GM23338 (cell line): ENCODE results near the gene CERS5. TPM values are rescaled to one million over a fixed set of nuclear protein-coding genes. Genes with fewer than 3 reads are reported as not detected.
A peak's percentile ranks its signal among the peaks of the same experiment; 100 is the strongest.

ENCODE experiments used
- ATAC-seq: fragments of 200-7000 bp; cut with Tn5 transposase; 3 replicates; pipeline ENCODE4 v1.9.1; 2020
- DNase-seq: peaks from one replicate; pipeline ENCODE4 v3.0.0-alpha.2; 2015; ENCODE audit warnings: low spot score
- H2AFZ ChIP-seq: fragments of 200-600 bp; sonication (generic); 2 replicates; pipeline ENCODE4 v1.8.0; 2016; ENCODE audit warnings: antibody characterized with exemption, mild to moderate bottlenecking, moderate library complexity
- H3F3A ChIP-seq: fragments of 200-600 bp; sonication (generic); replicated peaks from 2 replicates; pipeline ENCODE4 v1.8.0; 2017; ENCODE audit warnings: antibody characterized with exemption, mixed run types, low read depth
- H3K27ac ChIP-seq: fragments of 200-600 bp; sonication (generic); 2 replicates; pipeline ENCODE4 v1.6.1; 2016; ENCODE audit warnings: low read depth
- H3K27me3 ChIP-seq: fragments of 200-600 bp; sonication (generic); 2 replicates; pipeline ENCODE4 v1.8.0; 2016; ENCODE audit warnings: mild to moderate bottlenecking, mixed run types, moderate library complexity; ENCODE audit not compliant: insufficient read depth
- H3K36me3 ChIP-seq: fragments of 200-600 bp; sonication (generic); 2 replicates; pipeline ENCODE4 v1.8.0; 2016; ENCODE audit warnings: mild to moderate bottlenecking; ENCODE audit not compliant: insufficient read depth
- H3K4me1 ChIP-seq: fragments of 200-600 bp; sonication (generic); 2 replicates; pipeline ENCODE4 v1.8.0; 2016; ENCODE audit warnings: mild to moderate bottlenecking, moderate library complexity; ENCODE audit not compliant: insufficient read depth
- H3K4me2 ChIP-seq: fragments of 200-600 bp; sonication (generic); 2 replicates; pipeline ENCODE4 v1.7.1; 2017; ENCODE audit warnings: mixed run types
- H3K4me3 ChIP-seq: fragments of 200-600 bp; sonication (generic); 2 replicates; pipeline ENCODE4 v1.6.1; 2016; ENCODE audit warnings: mixed run types
- H3K79me2 ChIP-seq: fragments of 200-600 bp; sonication (generic); replicated peaks from 2 replicates; pipeline ENCODE4 v1.8.0; 2017; ENCODE audit warnings: mild to moderate bottlenecking; ENCODE audit not compliant: insufficient read depth
- H3K9me2 ChIP-seq: fragments of 200-600 bp; sonication (generic); 2 replicates; pipeline ENCODE4 v1.8.0; 2017; ENCODE audit not compliant: insufficient read depth
- H4K20me1 ChIP-seq: fragments of 200-600 bp; sonication (generic); replicated peaks from 2 replicates; pipeline ENCODE4 v1.8.0; 2017; ENCODE audit warnings: mild to moderate bottlenecking; ENCODE audit not compliant: insufficient read depth
- H3K27ac Mint-ChIP-seq: 2 replicates; pipeline ENCODE4 v1.8.0; 2020; ENCODE audit warnings: inconsistent platforms, mild to moderate bottlenecking, moderate library complexity, mixed read lengths
- H3K27me3 Mint-ChIP-seq: 3 replicates; pipeline ENCODE4 v1.8.0; 2022; ENCODE audit warnings: low read depth, mild to moderate bottlenecking, moderate library complexity, mixed read lengths, inconsistent platforms; ENCODE audit not compliant: insufficient read depth, poor library complexity
- H3K36me3 Mint-ChIP-seq: 3 replicates; pipeline ENCODE4 v1.8.0; 2021; ENCODE audit warnings: low read depth, mild to moderate bottlenecking, inconsistent platforms, moderate library complexity, mixed read lengths
- H3K4me1 Mint-ChIP-seq: 3 replicates; pipeline ENCODE4 v1.8.0; 2020; ENCODE audit warnings: mild to moderate bottlenecking, inconsistent platforms, mixed read lengths
- H3K4me3 Mint-ChIP-seq: 3 replicates; pipeline ENCODE4 v1.8.0; 2021; ENCODE audit warnings: moderate library complexity, mild to moderate bottlenecking, inconsistent platforms, mixed read lengths
- H3K9me3 Mint-ChIP-seq: 3 replicates; pipeline ENCODE4 v1.8.0; 2020; ENCODE audit warnings: moderate library complexity, mild to moderate bottlenecking, inconsistent platforms, mixed read lengths
- CREB1 ChIP-seq: fragments of 250-450 bp; sonication (Bioruptor Pico); IDR thresholded peaks from 2 replicates; pipeline ENCODE4 v1.5.0; 2020; ENCODE audit warnings: low read depth, mild to moderate bottlenecking, moderate library complexity
- CTCF ChIP-seq, 2 experiments: fragments of 200-600 bp in 1 of 2; sonication (generic) in 1 of 2; conservative IDR thresholded peaks; 2 replicates each; pipeline versions ENCODE4 v1.5.1 to v1.6.1; 2016 to 2017; ENCODE audit warnings: antibody characterized with exemption in 2 of 2, low read depth in 2 of 2, mild to moderate bottlenecking in 2 of 2, moderate library complexity in 1 of 2
- ETS1 ChIP-seq: IDR thresholded peaks from 2 replicates; pipeline ENCODE4 v1.6.1; 2016; ENCODE audit warnings: antibody characterized with exemption
- EZH2 ChIP-seq: fragments of 200-600 bp; sonication (generic); IDR thresholded peaks from one replicate; pipeline ENCODE4 v1.8.0; 2017; ENCODE audit warnings: antibody characterized with exemption, mild to moderate bottlenecking, low read depth; ENCODE audit not compliant: unreplicated experiment
- EZH2phosphoT487 ChIP-seq: fragments of 200-600 bp; sonication (generic); IDR thresholded peaks from one replicate; pipeline ENCODE4 v1.8.1; 2018; ENCODE audit warnings: antibody characterized with exemption; ENCODE audit not compliant: unreplicated experiment
- JUNB ChIP-seq: IDR thresholded peaks from one replicate; pipeline ENCODE4 v1.6.1; 2016; ENCODE audit warnings: antibody characterized with exemption; ENCODE audit not compliant: unreplicated experiment
- NANOG ChIP-seq: IDR thresholded peaks from 2 replicates; pipeline ENCODE4 v1.6.1; 2016; ENCODE audit warnings: antibody characterized with exemption, borderline replicate concordance
- POLR2AphosphoS5 ChIP-seq: IDR thresholded peaks from 2 replicates; pipeline ENCODE4 v1.6.1; 2016; ENCODE audit warnings: antibody characterized with exemption, low read depth
- STAT1 ChIP-seq: IDR thresholded peaks from one replicate; pipeline ENCODE4 v1.6.1; 2016; ENCODE audit warnings: antibody characterized with exemption; ENCODE audit not compliant: unreplicated experiment
- ZNF114 ChIP-seq: fragments of 250-450 bp; sonication (Bioruptor Pico); IDR thresholded peaks from 2 replicates; pipeline ENCODE4 v1.5.0; 2020; ENCODE audit warnings: mild to moderate bottlenecking, moderate library complexity
- ZNF462 ChIP-seq: fragments of 250-450 bp; sonication (Bioruptor Pico); IDR thresholded peaks from 2 replicates; pipeline ENCODE4 v1.5.0; 2020; ENCODE audit warnings: mild to moderate bottlenecking, moderate library complexity
- polyA plus RNA-seq: library from polyadenylated mRNA; unstranded; fragments of >200 nt; fragmentation: Nextera tagmentation; extraction: Ambion mirVana; gene quantifications from 2 replicates; pipeline ENCODE4 v1.2.1, GENCODE V29; 2016
- total RNA-seq: library from RNA; depleted of rRNA; stranded (reverse); fragments of >200 nt; shearing (Covaris generic); gene quantifications from 2 replicates; pipeline ENCODE4 v1.2.3, GENCODE V29; 2014

Gene CERS5
- total and polyA plus RNA-seq, 2 experiments from 2014 or later: 42.7 to 56.5 TPM

- Histone ChIP-seq H3K27me3 (no peaks in the 10 kb centered on the region), H3K4me1 (no peaks in the 10 kb centered on the region), H3K4me3 (no peak overlapping the region), H3K9me2 (no peaks in the 10 kb centered on the region), H3K36me3 (peaks cover 7% of the 10 kb centered on the region; the same call in 1 of the 2 replicates), H2AFZ (no peak overlapping the region), H4K20me1 (no peaks in the 10 kb centered on the region), H3K4me2 (no peak overlapping the region), H3K27ac (0 out of 2 replicates have a peak overlapping the region, but pooled peaks have one; percentile 33), H3F3A (no peaks in the 10 kb centered on the region), H3K79me2 (no peaks in the 10 kb centered on the region)
- no peak for TF ChIP-seq CREB1 (CRISPR knock-in tag)
- TF ChIP-seq JUNB: no peak
- H3K4me3 Mint-ChIP-seq: no peak overlapping the region
- no peak for DNase-seq
- no peaks in the 10 kb centered on the region for H3K27me3 Mint-ChIP-seq
- no peak for ATAC-seq
- H3K4me1 Mint-ChIP-seq: peaks cover 5% of the 10 kb centered on the region
- no peak overlapping the region for H3K27ac Mint-ChIP-seq
- H3K36me3 Mint-ChIP-seq: peaks cover 11% of the 10 kb centered on the region
- H3K9me3 Mint-ChIP-seq: no peaks in the 10 kb centered on the region
These were observed 18.9 kb upstream of the CERS5 start for GRCh38 chr12:50185970-50186663.

GRCh38 chr12:50185301-50185895 lies 18.2 kb upstream of the CERS5 start:
- no peak for ATAC-seq
- Histone ChIP-seq H3K4me1 (no peaks in the 10 kb centered on the region), H2AFZ (no peak overlapping the region), H3K36me3 (peaks cover 9% of the 10 kb centered on the region; the same call in 1 of the 2 replicates), H3K27ac (0 out of 2 replicates have a peak overlapping the region, but pooled peaks have one; percentile 33), H3K4me2 (no peak overlapping the region), H3K79me2 (no peaks in the 10 kb centered on the region), H3K4me3 (no peak overlapping the region), H3K27me3 (no peaks in the 10 kb centered on the region), H3F3A (no peaks in the 10 kb centered on the region), H3K9me2 (no peaks in the 10 kb centered on the region), H4K20me1 (no peaks in the 10 kb centered on the region)
- Mint-ChIP-seq H3K4me3 (no peak overlapping the region), H3K27ac (no peak overlapping the region; the same call in 1 of the 2 replicates), H3K9me3 (no peaks in the 10 kb centered on the region), H3K27me3 (no peaks in the 10 kb centered on the region), H3K36me3 (peaks cover 11% of the 10 kb centered on the region), H3K4me1 (peaks cover 5% of the 10 kb centered on the region)
- no peak for DNase-seq
- TF ChIP-seq EZH2: no peak
- no peak for TF ChIP-seq JUNB
- no peak for TF ChIP-seq NANOG
- no peak for TF ChIP-seq EZH2phosphoT487
- no peak for TF ChIP-seq ZNF114 (CRISPR knock-in tag)
- no peak for TF ChIP-seq ZNF462
- no peak for TF ChIP-seq POLR2AphosphoS5
- TF ChIP-seq ETS1: no peak
- no peak for TF ChIP-seq CTCF (conservative IDR thresholded peaks at IDR 0.05; ENCODE audit: low read depth in 2 of 2)
- TF ChIP-seq STAT1: no peak
